HG03280 (cell line): Measurements from ENCODE around the gene TMEM151A.
"Not testable (repeated sequence)": the region's sequence is repeated elsewhere in the genome, so short reads cannot be mapped to it uniquely, and the experiment has no call there.

Experiments
- ATAC-seq: cut with Tn5 transposase; IDR thresholded peaks from one replicate; pipeline ENCODE4 v1.9.1; 2021; ENCODE audit warnings: mild to moderate bottlenecking, moderate library complexity; ENCODE audit not compliant: unreplicated experiment

Gene TMEM151A

GRCh38 chr11:66320289-66320688, 28.6 kb downstream of the TMEM151A start:
- not testable (repeated sequence) for ATAC-seq

- ATAC-seq, result not testable (repeated sequence)
Measured at GRCh38 chr11:66320748-66321147, 29.1 kb downstream of the TMEM151A start.

GRCh38 chr11:66321606-66322005, 29.9 kb downstream of the TMEM151A start:
- ATAC-seq, result no peak

GRCh38 chr11:66322732-66323427, 31.2 kb downstream of the TMEM151A start:
- no peak for ATAC-seq

- ATAC-seq, result no peak
Measured at GRCh38 chr11:66323684-66324083, 32.0 kb downstream of the TMEM151A start.

- ATAC-seq, result no peak
Measured at GRCh38 chr11:66324664-66325063, 33.0 kb downstream of the TMEM151A start.

GRCh38 chr11:66325263-66325671, 33.6 kb downstream of the TMEM151A start:
- ATAC-seq, result no peak

GRCh38 chr11:66326261-66327111, 34.8 kb downstream of the TMEM151A start:
- ATAC-seq, result no peak

- no peak for ATAC-seq
Measured at GRCh38 chr11:66327171-66328030, 35.7 kb downstream of the TMEM151A start.

GRCh38 chr11:66328031-66328301, 36.3 kb downstream of the TMEM151A start:
- ATAC-seq, result no peak

GRCh38 chr11:66328302-66329144, 36.8 kb downstream of the TMEM151A start:
- ATAC-seq, result peak; percentile 61

- no peak for ATAC-seq
Measured at GRCh38 chr11:66329165-66329673, 37.5 kb downstream of the TMEM151A start.

GRCh38 chr11:66330931-66331330, 39.2 kb downstream of the TMEM151A start:
- ATAC-seq, result no peak

- no peak for ATAC-seq
Measured at GRCh38 chr11:66331542-66332370, 40.1 kb downstream of the TMEM151A start.

- no peak for ATAC-seq
Measured at GRCh38 chr11:66332371-66333219, 40.9 kb downstream of the TMEM151A start.

GRCh38 chr11:66333220-66333877, 41.7 kb downstream of the TMEM151A start:
- no peak for ATAC-seq

GRCh38 chr11:66333896-66334604, 42.4 kb downstream of the TMEM151A start:
- ATAC-seq, result no peak
